MM.1S (cell line): ENCODE measurements around the gene MEGF11.

Experiments
- CTCF ChIP-seq: fragments of 300-600 bp; sonication (generic); IDR thresholded peaks from 2 replicates; pipeline ENCODE4 v1.5.1; 2016; ENCODE audit warnings: antibody characterized with exemption, low read length, mixed read lengths
- EZH2 ChIP-seq: fragments of 300-600 bp; sonication (generic); optimal IDR thresholded peaks from 2 replicates; pipeline ENCODE3; 2017; ENCODE audit warnings: low read depth, mild to moderate bottlenecking, antibody characterized with exemption, low read length, mixed read lengths

GRCh38 chr15:65916041-65916663 lies 337.4 kb downstream of the MEGF11 start:
- TF ChIP-seq EZH2 (no peak), CTCF (no peak)
